ENCODE measurements around the gene GPR17. TPM values are rescaled to one million over a fixed set of nuclear protein-coding genes. Genes with fewer than 3 reads are reported as not detected.

The GPR17 gene
- total and polyA plus RNA-seq, 2 donors (not counting 1 experiment from before 2014, with no cell fraction given), result 0.06 TPM; not detected in 1

- H3K27ac Mint-ChIP-seq, result no peak overlapping the region
- no peak overlapping the region for H3K27ac ChIP-seq (ENCODE audit: low read length in 2 of 2)
- peaks cover 8% of the 10 kb centered on the region for H3K4me1 Mint-ChIP-seq
- peaks cover 0 to 5% (median 0%) of the 10 kb centered on the region in 3 donors for H3K9me3 ChIP-seq (ENCODE audit: control extremely low read depth in 1 of 3, control insufficient read depth in 2 of 3, insufficient read depth in 1 of 3, low read length in 2 of 3)
- no peak overlapping the region for H3K4me3 ChIP-seq (ENCODE audit: control extremely low read depth in 1 of 5, extremely low read depth in 1 of 5, insufficient read depth in 1 of 5, low read depth in 2 of 5, low read length in 4 of 5)
- no peaks in the 10 kb centered on the region for H4K20me1 ChIP-seq (ENCODE audit: control insufficient read depth, insufficient read depth, low read length, poor library complexity, severe bottlenecking)
- ChIA-PET CTCF (no interaction called here), POLR2A (no interaction called here)
- H3K27me3 ChIP-seq (replicated peaks in 1 of 4; ENCODE audit: control extremely low read depth in 1 of 4, control insufficient read depth in 3 of 4, insufficient read depth in 4 of 4, low read length in 3 of 4), result peaks cover 0 to 5% (median under 1%) of the 10 kb centered on the region in 4 experiments
- intact Hi-C loops (cut with micrococcal nuclease), result no loop called here
- H3K9me3 Mint-ChIP-seq (ENCODE audit: insufficient read depth), result peaks cover 4% of the 10 kb centered on the region
- H3K4me1 ChIP-seq (ENCODE audit: control insufficient read depth in 2 of 2, insufficient read depth in 2 of 2, low read length in 2 of 2), result peaks cover 0 to 13% of the 10 kb centered on the region in 2 donors
- no peak overlapping the region for H3K4me2 ChIP-seq (replicated peaks; ENCODE audit: low read depth, low read length, poor library complexity, severe bottlenecking)
- no peak overlapping the region for H2AFZ ChIP-seq (ENCODE audit: insufficient read depth, low read depth, low read length, poor library complexity, severe bottlenecking)
- H3K9ac ChIP-seq (ENCODE audit: low read length), result no peak overlapping the region
- H3K4me3 Mint-ChIP-seq, result no peak overlapping the region
- peaks cover under 1% of the 10 kb centered on the region for H3K27me3 Mint-ChIP-seq
- TF ChIP-seq EZH2 (IDR thresholded peaks at IDR 0.05; ENCODE audit: borderline replicate concordance, insufficient read depth, low read depth, low read length, poor library complexity, severe bottlenecking), result no peak
- TF ChIP-seq, protein P1, sequence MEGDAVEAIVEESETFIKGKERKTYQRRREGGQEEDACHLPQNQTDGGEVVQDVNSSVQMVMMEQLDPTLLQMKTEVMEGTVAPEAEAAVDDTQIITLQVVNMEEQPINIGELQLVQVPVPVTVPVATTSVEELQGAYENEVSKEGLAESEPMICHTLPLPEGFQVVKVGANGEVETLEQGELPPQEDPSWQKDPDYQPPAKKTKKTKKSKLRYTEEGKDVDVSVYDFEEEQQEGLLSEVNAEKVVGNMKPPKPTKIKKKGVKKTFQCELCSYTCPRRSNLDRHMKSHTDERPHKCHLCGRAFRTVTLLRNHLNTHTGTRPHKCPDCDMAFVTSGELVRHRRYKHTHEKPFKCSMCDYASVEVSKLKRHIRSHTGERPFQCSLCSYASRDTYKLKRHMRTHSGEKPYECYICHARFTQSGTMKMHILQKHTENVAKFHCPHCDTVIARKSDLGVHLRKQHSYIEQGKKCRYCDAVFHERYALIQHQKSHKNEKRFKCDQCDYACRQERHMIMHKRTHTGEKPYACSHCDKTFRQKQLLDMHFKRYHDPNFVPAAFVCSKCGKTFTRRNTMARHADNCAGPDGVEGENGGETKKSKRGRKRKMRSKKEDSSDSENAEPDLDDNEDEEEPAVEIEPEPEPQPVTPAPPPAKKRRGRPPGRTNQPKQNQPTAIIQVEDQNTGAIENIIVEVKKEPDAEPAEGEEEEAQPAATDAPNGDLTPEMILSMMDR (IDR thresholded peaks at IDR 0.05), result no peak
- H3K79me2 ChIP-seq (ENCODE audit: control insufficient read depth, insufficient read depth, low read length), result no peaks in the 10 kb centered on the region
- H3K36me3 ChIP-seq (replicated peaks in 1 of 2; ENCODE audit: control extremely low read depth in 1 of 2, control insufficient read depth in 1 of 2, extremely low read depth in 1 of 2, insufficient read depth in 2 of 2, low read length in 1 of 2), result no peaks in the 10 kb centered on the region
- DNase-seq (no peak), ATAC-seq (ENCODE audit: low read depth) (no peak)
- 99% methylated on average over 6 of the region's 15 CpGs for WGBS (ENCODE audit: insufficient coverage)
Observed at GRCh38 chr2:127683757-127684156, 37.8 kb downstream of the GPR17 start.

- Histone ChIP-seq H3K4me3 (ENCODE audit: control extremely low read depth in 1 of 5, extremely low read depth in 1 of 5, insufficient read depth in 1 of 5, low read depth in 2 of 5, low read length in 4 of 5) (no peak overlapping the region), H3K27ac (ENCODE audit: low read length in 2 of 2) (no peak overlapping the region), H3K4me1 (ENCODE audit: control insufficient read depth in 2 of 2, insufficient read depth in 2 of 2, low read length in 2 of 2) (peaks cover 0 to 9% of the 10 kb centered on the region in 2 donors), H4K20me1 (ENCODE audit: control insufficient read depth, insufficient read depth, low read length, poor library complexity, severe bottlenecking) (no peaks in the 10 kb centered on the region), H3K4me2 (replicated peaks; ENCODE audit: low read depth, low read length, poor library complexity, severe bottlenecking) (no peak overlapping the region), H2AFZ (ENCODE audit: insufficient read depth, low read depth, low read length, poor library complexity, severe bottlenecking) (no peak overlapping the region), H3K27me3 (replicated peaks in 1 of 4; ENCODE audit: control extremely low read depth in 1 of 4, control insufficient read depth in 3 of 4, insufficient read depth in 4 of 4, low read length in 3 of 4) (peaks cover 0 to 3% (median 0%) of the 10 kb centered on the region in 4 experiments), H3K9me3 (ENCODE audit: control extremely low read depth in 1 of 3, control insufficient read depth in 2 of 3, insufficient read depth in 1 of 3, low read length in 2 of 3) (peaks cover 0 to 12% (median 9%) of the 10 kb centered on the region in 3 donors), H3K79me2 (ENCODE audit: control insufficient read depth, insufficient read depth, low read length) (no peaks in the 10 kb centered on the region), H3K36me3 (replicated peaks in 1 of 2; ENCODE audit: control extremely low read depth in 1 of 2, control insufficient read depth in 1 of 2, extremely low read depth in 1 of 2, insufficient read depth in 2 of 2, low read length in 1 of 2) (no peaks in the 10 kb centered on the region), H3K9ac (ENCODE audit: low read length) (no peak overlapping the region)
- intact Hi-C loops (cut with micrococcal nuclease), result no loop called here
- peaks cover 6% of the 10 kb centered on the region for H3K9me3 Mint-ChIP-seq (ENCODE audit: insufficient read depth)
- ChIA-PET POLR2A (no interaction called here), CTCF (no interaction called here)
- ATAC-seq (ENCODE audit: low read depth), result no peak
- no peak overlapping the region for H3K27ac Mint-ChIP-seq
- H3K4me3 Mint-ChIP-seq, result no peak overlapping the region
- no peak for TF ChIP-seq EZH2 (IDR thresholded peaks at IDR 0.05; ENCODE audit: borderline replicate concordance, insufficient read depth, low read depth, low read length, poor library complexity, severe bottlenecking)
- TF ChIP-seq, protein P1 (IDR thresholded peaks at IDR 0.05), result no peak
- no peak for DNase-seq
- peaks cover 8% of the 10 kb centered on the region for H3K4me1 Mint-ChIP-seq
- 83% methylated on average over 6 of the region's 8 CpGs for WGBS (ENCODE audit: insufficient coverage)
- H3K27me3 Mint-ChIP-seq, result no peaks in the 10 kb centered on the region
Observed at GRCh38 chr2:127685410-127686080, 39.6 kb downstream of the GPR17 start.

All from B cell (primary cell).